Tibial nerve (tissue), 4 donors: ENCODE measurements around the gene RELN. TPM values are rescaled to one million over a fixed set of nuclear protein-coding genes. Genes with fewer than 3 reads are reported as not detected.

Experiments
- DNase-seq, 2 donors: peaks; one replicate each; pipeline ENCODE4 v3.0.0-alpha.2; 2019; ENCODE audit warnings: low spot score in 2 of 2
- H3K27ac ChIP-seq, 4 donors: fragments of 200-600 bp; sonication (generic) in 3 of 4; one replicate each; pipeline ENCODE4 v1.5.1; 2017 to 2019; ENCODE audit warnings: mild to moderate bottlenecking in 1 of 4
- H3K27me3 ChIP-seq, 2 donors: fragments of 200-600 bp; sonication (generic) in 1 of 2; one replicate each; pipeline versions ENCODE4 v1.5.1 to v1.6.0; 2017 to 2019
- H3K36me3 ChIP-seq, 3 donors: fragments of 200-600 bp; sonication (generic); one replicate each; pipeline ENCODE4 v1.5.1; 2018 to 2019
- H3K4me1 ChIP-seq, 4 donors: fragments of 200-600 bp; sonication (generic) in 3 of 4; one replicate each; pipeline ENCODE4 v1.5.1; 2017 to 2019
- H3K4me3 ChIP-seq, 4 donors: fragments of 200-600 bp; sonication (generic) in 3 of 4; one replicate each; pipeline ENCODE4 v1.5.1; 2017 to 2019; ENCODE audit warnings: mild to moderate bottlenecking in 1 of 4, moderate library complexity in 1 of 4
- H3K9me3 ChIP-seq, 4 donors: fragments of 200-600 bp; sonication (generic) in 3 of 4; one replicate each; pipeline ENCODE4 v1.5.1; 2017 to 2019
- CTCF ChIP-seq, 5 experiments: fragments of 200-600 bp in 3 of 5; fragments of 450-650 bp in 2 of 5; sonication (generic) in 3 of 5; IDR thresholded peaks; one replicate each; pipeline ENCODE4 v1.5.1; 2016 to 2019; ENCODE audit warnings: antibody characterized with exemption in 5 of 5, mild to moderate bottlenecking in 3 of 5, moderate library complexity in 2 of 5
- EP300 ChIP-seq, 2 donors: sonication (generic); formaldehyde crosslinking; IDR thresholded peaks; one replicate each; pipeline ENCODE4 v1.6.1; 2017; ENCODE audit warnings: antibody characterized with exemption in 2 of 2, mild to moderate bottlenecking in 1 of 2
- POLR2A ChIP-seq, 2 donors: fragments of 450-650 bp; IDR thresholded peaks; one replicate each; pipeline ENCODE4 v1.6.1; 2017; ENCODE audit warnings: antibody characterized with exemption in 2 of 2, mild to moderate bottlenecking in 2 of 2, moderate library complexity in 2 of 2
- WGBS, 2 donors: methylation state at CpG; one replicate each; pipeline ENCODE4 v1.1.5; 2018; 5-methylcytosine and 5-hydroxymethylcytosine counted together
- total RNA-seq, 4 donors: library from RNA; depleted of rRNA; stranded (reverse); fragments of >200 nt; gene quantifications; one replicate each; pipeline ENCODE4 v1.1.0, GENCODE V29; 2016

The RELN gene
- total RNA-seq, 4 donors from 2014 or later, result 80.4 to 117 (median 102) TPM

- H3K36me3 ChIP-seq, result no peaks in the 10 kb centered on the region
- H3K27ac ChIP-seq, result peak overlapping the region in 3 of 4 donors; percentile 91 to 95 (median 91)
- no peaks in the 10 kb centered on the region for H3K9me3 ChIP-seq
- TF ChIP-seq POLR2A (IDR thresholded peaks at IDR 0.05), result no peak
- TF ChIP-seq CTCF (IDR thresholded peaks at IDR 0.05), result peak in 1 of 5 experiments; percentile 11
- 29 to 42% methylated on average over 4 of the region's 4 CpGs for WGBS, 2 donors
- peak overlapping the region in 2 of 4 donors; percentile 57 to 58 for H3K4me3 ChIP-seq
- H3K27me3 ChIP-seq, result peaks cover 0 to 10% of the 10 kb centered on the region in 2 donors
- peaks cover 0 to 25% (median 0%) of the 10 kb centered on the region in 4 donors for H3K4me1 ChIP-seq
- DNase-seq, result no peak
These were observed 1.5 kb upstream of the RELN start for GRCh38 chr7:103990991-103991390.

GRCh38 chr7:103989785-103990767 is 618 bp upstream of the RELN start:
- Histone ChIP-seq H3K27me3 (peaks cover 0 to 10% of the 10 kb centered on the region in 2 donors), H3K9me3 (no peaks in the 10 kb centered on the region), H3K4me3 (peak overlapping the region; percentile 55 to 71 (median 58)), H3K4me1 (peaks cover 0 to 25% (median 0%) of the 10 kb centered on the region in 4 donors), H3K36me3 (no peaks in the 10 kb centered on the region), H3K27ac (peak overlapping the region; percentile 86 to 95 (median 91))
- TF ChIP-seq POLR2A (IDR thresholded peaks at IDR 0.05) (peak in 1 of 2 donors; percentile 56), CTCF (IDR thresholded peaks at IDR 0.05) (peak in 4 of 5 experiments; percentile 10 to 24 (median 14)), EP300 (IDR thresholded peaks at IDR 0.05) (peak in 1 of 2 donors; percentile 36)
- no peak for DNase-seq
- WGBS, 2 donors, result 1% methylated on average over 28 to 49 of the region's 80 CpGs

GRCh38 chr7:103988468-103989199 is 824 bp downstream of the RELN start:
- DNase-seq, result no peak
- Histone ChIP-seq H3K9me3 (no peaks in the 10 kb centered on the region), H3K4me3 (peak overlapping the region; percentile 47 to 71 (median 60)), H3K27me3 (peaks cover 0 to 10% of the 10 kb centered on the region in 2 donors), H3K36me3 (no peaks in the 10 kb centered on the region), H3K4me1 (peaks cover 0 to 25% (median 0%) of the 10 kb centered on the region in 4 donors), H3K27ac (peak overlapping the region; percentile 78 to 91 (median 84))
- WGBS, 2 donors, result 5% methylated on average over 25 to 37 of the region's 37 CpGs
- TF ChIP-seq POLR2A (IDR thresholded peaks at IDR 0.05), result no peak
- no peak for TF ChIP-seq CTCF (IDR thresholded peaks at IDR 0.05)
- TF ChIP-seq EP300 (IDR thresholded peaks at IDR 0.05), result no peak

GRCh38 chr7:103987451-103987850 is 2.0 kb downstream of the RELN start:
- Histone ChIP-seq H3K4me3 (peak overlapping the region; percentile 47 to 71 (median 60)), H3K27me3 (peaks cover 0 to 10% of the 10 kb centered on the region in 2 donors), H3K9me3 (no peaks in the 10 kb centered on the region), H3K36me3 (no peaks in the 10 kb centered on the region), H3K4me1 (peaks cover 0 to 25% (median 0%) of the 10 kb centered on the region in 4 donors), H3K27ac (peak overlapping the region; percentile 40 to 91 (median 84))
- 53 to 56% methylated on average over 7 of the region's 7 CpGs for WGBS, 2 donors
- no peak for DNase-seq
- TF ChIP-seq POLR2A (IDR thresholded peaks at IDR 0.05) (no peak), EP300 (IDR thresholded peaks at IDR 0.05) (no peak), CTCF (IDR thresholded peaks at IDR 0.05) (no peak)
